Epithelial cell of prostate (primary cell): ENCODE measurements around the gene DRC1.

Experiments used
- DNase-seq: peaks from one replicate; pipeline ENCODE4 v3.0.0-alpha.2; 2011; ENCODE audit warnings: low read depth, low spot score
- H3K27ac ChIP-seq: fragments of 450-650 bp; 2 replicates; pipeline ENCODE4 v1.5.1; 2017; ENCODE audit warnings: mild to moderate bottlenecking

DRC1 gene

GRCh38 chr2:26396734-26397298 lies 4.9 kb upstream of the DRC1 start:
- H3K27ac ChIP-seq: no peak overlapping the region
- no peak for DNase-seq

- no peak for DNase-seq
- H3K27ac ChIP-seq: peak overlapping the region; percentile 74
These were observed 1.8 kb upstream of the DRC1 start for GRCh38 chr2:26399771-26400376.

DNA sequence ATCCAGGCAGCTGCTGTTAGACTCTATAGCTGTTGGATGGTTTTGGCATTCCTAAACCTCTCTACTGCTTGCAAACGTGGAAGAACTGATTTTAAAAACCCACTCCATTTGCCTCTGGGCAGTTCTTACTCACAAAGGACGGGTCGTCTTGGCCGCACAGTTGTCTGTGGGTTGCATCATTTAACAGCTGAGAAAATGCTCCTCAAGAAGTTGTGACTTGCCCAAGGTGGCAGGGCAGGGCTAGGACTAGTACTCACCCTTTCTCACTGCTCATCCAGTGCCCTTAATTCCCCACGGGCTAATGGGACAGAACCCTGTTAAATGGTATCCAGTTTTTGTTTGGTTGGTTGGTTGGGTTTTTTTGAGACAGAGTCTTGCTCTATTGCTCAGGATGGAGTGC lies 997 bp upstream of the DRC1 start:
- peak; percentile 12 for DNase-seq
- peak overlapping the region; percentile 74 for H3K27ac ChIP-seq

DNA sequence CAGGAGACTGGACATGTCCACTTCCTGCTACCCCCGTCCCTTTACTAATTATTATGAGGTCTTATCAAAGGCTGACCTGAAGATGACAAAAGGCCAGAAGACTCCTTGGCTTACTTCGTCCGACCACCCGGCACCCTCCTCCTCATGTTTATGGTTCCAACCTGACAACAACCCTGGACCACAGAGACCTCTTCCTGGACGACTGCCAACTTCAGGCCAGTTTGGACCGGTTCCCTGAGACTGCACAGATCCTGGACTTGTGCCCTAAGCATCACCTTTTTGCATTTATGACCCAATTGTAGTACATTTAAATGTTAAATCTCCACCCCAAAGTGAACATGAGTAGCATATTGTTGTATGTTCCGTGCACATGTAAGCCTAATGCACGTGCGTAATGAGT lies 5.8 kb downstream of the DRC1 start:
- DNase-seq: no peak
- no peak overlapping the region for H3K27ac ChIP-seq

- H3K27ac ChIP-seq: no peak overlapping the region
- no peak for DNase-seq
These were observed 8.1 kb downstream of the DRC1 start for GRCh38 chr2:26409785-26410184.

GRCh38 chr2:26410764-26411243 lies 9.1 kb downstream of the DRC1 start:
- DNase-seq: no peak
- no peak overlapping the region for H3K27ac ChIP-seq

DNA sequence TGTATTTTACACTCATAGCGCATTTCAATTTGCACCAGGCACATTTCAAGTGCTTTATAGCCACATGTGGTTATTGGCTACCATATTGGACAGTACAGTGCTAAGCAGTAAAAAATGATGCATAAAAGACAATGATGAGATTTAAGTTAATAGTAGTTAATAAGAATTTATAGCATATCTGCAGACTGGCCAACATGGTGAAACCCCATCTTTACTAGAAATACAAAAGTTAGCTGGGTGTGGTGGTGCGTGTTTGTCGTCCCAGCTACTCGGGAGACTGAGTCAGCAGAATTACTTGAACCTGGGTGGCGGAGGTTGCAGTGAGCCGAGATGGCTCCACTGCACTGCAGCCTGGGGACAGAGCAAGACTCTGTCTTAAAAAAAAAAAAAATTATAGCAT lies 9.7 kb downstream of the DRC1 start:
- no peak overlapping the region for H3K27ac ChIP-seq
- no peak for DNase-seq

- DNase-seq: no peak
- no peak overlapping the region for H3K27ac ChIP-seq
These were observed 10.5 kb downstream of the DRC1 start for GRCh38 chr2:26412091-26412673.

- H3K27ac ChIP-seq: no peak overlapping the region
- DNase-seq: no peak
These were observed 12.6 kb downstream of the DRC1 start for GRCh38 chr2:26414311-26414710.

- H3K27ac ChIP-seq: no peak overlapping the region
- no peak for DNase-seq
These were observed 20.2 kb downstream of the DRC1 start for GRCh38 chr2:26421961-26422360.

GRCh38 chr2:26422947-26423629 lies 21.4 kb downstream of the DRC1 start:
- no peak for DNase-seq
- no peak overlapping the region for H3K27ac ChIP-seq

DNA sequence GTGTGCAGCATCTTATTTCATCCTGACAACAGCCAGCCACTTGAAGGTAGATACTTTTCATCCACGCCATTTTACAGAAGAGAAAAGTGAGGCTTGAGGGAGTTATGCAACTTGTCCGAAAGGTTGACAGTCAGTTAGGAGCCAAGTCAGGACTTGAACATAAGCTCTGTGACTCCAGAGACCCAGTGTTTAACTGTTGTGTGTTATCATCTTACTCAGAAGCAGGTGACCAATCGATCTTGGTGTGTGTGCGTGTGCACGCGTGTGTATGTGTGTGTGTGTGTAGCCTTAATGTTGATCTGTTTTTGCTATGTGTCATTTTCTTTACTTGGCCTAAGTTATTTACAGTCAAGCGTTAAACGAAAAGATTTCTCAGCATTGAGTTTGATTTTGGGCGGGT lies 22.0 kb downstream of the DRC1 start:
- H3K27ac ChIP-seq: no peak overlapping the region
- no peak for DNase-seq

DNA sequence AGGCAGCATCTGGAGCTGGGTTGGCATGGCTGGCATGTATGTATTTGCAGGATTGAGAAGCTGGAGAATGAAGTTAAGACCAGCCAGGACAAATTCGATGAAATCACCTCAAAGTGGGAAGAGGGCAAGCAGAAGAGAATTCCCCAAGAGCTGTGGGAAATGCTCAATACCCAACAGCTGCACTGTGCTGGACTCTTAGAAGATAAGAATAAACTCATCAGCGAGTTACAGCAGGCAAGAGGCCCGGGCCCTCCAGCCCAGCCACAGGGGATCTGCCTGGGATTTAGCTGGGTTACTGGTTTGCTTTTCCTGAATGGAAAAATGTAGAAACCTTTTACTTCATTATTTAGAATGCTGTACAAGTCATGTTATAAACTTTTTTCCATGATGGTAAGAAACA lies 22.5 kb downstream of the DRC1 start:
- H3K27ac ChIP-seq: no peak overlapping the region
- DNase-seq: no peak

DNA sequence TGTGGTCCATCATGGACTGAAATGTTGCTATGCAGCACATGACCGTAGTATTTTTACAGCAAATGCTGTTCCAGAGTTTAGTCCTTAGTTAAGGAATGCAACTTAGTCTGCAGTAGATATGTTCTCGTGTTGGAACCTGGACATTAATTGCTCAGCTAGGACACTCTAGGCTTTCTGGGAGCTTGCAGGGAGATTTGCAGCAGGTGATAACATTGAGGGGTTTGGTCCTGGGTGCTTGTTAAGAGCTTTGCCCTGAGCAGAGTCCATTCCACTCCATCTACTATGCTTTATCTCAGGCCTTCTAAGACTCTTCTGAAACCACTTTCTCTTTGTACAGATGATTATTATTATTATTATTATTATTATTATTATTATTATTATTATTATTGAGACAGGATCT lies 27.1 kb downstream of the DRC1 start:
- no peak for DNase-seq
- H3K27ac ChIP-seq: no peak overlapping the region

GRCh38 chr2:26429779-26430578 lies 28.3 kb downstream of the DRC1 start:
- no peak overlapping the region for H3K27ac ChIP-seq
- no peak for DNase-seq

GRCh38 chr2:26430826-26431225 lies 29.1 kb downstream of the DRC1 start:
- DNase-seq: no peak

DNA sequence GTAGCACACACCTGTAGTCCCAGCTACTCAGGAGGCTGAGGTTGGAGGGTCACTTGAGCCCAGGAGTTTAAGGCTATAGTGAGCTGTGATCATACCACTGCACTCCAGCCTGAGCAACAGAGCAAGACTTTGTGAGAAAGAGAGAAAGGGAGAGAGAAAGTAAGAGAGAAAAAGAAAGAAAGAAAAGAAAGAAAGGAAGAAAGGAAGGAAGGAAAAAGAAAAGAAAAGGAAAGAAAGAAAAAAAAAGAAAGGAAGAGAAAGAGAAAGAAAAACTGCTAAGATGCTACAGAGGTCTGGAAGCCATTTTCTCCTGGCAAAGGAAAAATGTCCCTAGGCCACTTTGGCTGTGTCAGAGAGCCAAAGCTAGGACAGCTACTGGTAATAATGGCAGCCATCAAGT lies 30.6 kb downstream of the DRC1 start:
- no peak overlapping the region for H3K27ac ChIP-seq
- DNase-seq: no peak

More at GRCh38 chr2:26430826-26431225, 29.1 kb downstream of the DRC1 start:
- no peak overlapping the region for H3K27ac ChIP-seq

- no peak overlapping the region for H3K27ac ChIP-seq
- DNase-seq: no peak
These were observed 31.1 kb downstream of the DRC1 start for GRCh38 chr2:26432859-26433258.

GRCh38 chr2:26435106-26435505 lies 33.4 kb downstream of the DRC1 start:
- DNase-seq: no peak
- H3K27ac ChIP-seq: no peak overlapping the region

DNA sequence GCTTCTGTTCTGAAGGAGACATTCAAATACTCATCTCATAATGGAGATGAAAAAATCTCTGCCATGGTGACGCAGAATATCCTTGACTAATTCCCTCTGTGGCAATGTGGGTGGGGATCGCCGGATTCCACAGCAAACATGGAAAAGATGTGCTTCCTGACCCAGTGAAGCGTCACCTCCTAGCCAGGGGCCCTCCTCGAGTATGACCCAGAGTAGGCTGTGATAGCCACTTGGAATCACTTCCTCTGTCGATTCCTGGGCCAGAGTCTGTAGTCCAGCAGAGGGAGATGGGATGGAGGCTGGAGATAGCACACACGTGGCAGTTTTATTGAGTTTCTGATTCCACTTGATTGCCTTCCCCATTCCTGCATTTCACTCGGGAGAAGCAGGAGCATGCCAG lies 36.8 kb downstream of the DRC1 start:
- DNase-seq: no peak
- no peak overlapping the region for H3K27ac ChIP-seq

DNA sequence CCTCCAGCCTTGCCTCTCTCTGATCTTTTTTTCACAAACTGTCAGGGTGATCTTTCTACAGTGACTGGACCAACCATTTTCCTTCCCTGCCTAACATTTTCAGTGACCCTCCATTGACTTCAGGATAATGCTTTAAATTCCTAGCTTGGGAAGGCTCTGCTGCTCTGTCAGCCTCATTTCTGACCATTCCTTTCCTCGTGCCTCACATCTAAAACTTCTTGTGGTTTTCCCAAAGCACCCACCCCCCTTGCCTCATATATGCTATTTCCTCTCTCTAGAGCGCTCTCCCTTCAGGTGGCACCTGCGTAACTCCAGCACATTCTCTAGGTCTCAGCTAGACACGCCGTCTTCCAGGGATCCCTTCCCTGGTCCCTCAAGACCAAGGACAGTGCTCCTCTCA lies 37.2 kb downstream of the DRC1 start:
- DNase-seq: no peak
- H3K27ac ChIP-seq: no peak overlapping the region
